GM12891 (cell line): ENCODE results near the gene PITRM1.

Experiments used
- PAX5 ChIP-seq: IDR thresholded peaks from 2 replicates; pipeline ENCODE4 v1.6.1; 2011; ENCODE audit warnings: low read length, moderate library complexity, mild to moderate bottlenecking; ENCODE audit not compliant: insufficient read depth, severe bottlenecking
- POLR2A ChIP-seq: IDR thresholded peaks from 2 replicates; pipeline ENCODE4 v1.6.1; 2011; ENCODE audit warnings: low read depth, low read length, control low read depth
- POLR2AphosphoS5 ChIP-seq: IDR thresholded peaks from 2 replicates; pipeline ENCODE4 v1.6.1; 2011; ENCODE audit warnings: low read depth, low read length, control low read depth
- SPI1 ChIP-seq: IDR thresholded peaks from 2 replicates; pipeline ENCODE4 v1.6.1; 2011; ENCODE audit warnings: low read depth, low read length, control low read depth
- TAF1 ChIP-seq: IDR thresholded peaks from 2 replicates; pipeline ENCODE4 v1.6.1; 2011; ENCODE audit warnings: low read depth, low read length, control low read depth

GRCh38 chr10:3149918-3150317 lies 22.7 kb downstream of the PITRM1 start:
- TF ChIP-seq TAF1 (no peak), POLR2A (no peak), SPI1 (no peak), POLR2AphosphoS5 (no peak), PAX5 (no peak)
